ENCODE measurements around the gene KISS1R.

KISS1R gene

DNA sequence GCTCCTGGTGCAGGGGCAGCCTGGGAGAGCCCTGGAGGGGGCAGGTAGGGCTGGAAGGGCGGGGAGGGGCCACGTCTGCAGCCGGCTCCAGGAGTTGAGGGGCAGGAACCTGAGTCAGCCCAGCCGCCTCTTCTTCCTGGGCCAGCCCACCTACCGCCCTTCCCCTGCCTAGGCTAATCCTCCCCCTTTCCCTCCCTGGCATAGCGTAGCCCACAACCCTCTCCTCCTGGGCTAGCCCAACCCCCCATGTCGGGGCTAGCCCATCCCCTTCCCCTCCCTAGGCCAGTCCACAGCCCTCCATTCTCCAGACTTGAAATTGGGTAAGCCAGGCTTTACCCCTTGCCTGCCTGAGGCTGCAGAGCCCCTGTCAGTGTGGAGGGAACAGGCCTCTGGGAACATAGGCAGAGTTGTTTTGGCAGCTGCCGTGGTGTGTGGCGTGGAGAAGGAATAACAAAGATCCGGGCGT, 46.4 kb downstream of the KISS1R start:
- Histone ChIP-seq H4K5ac (ENCODE audit: low read length) (no peak overlapping the region), H2BK5ac (ENCODE audit: low read length) (no peak overlapping the region), H3K79me2 (ENCODE audit: control insufficient read depth, insufficient read depth, low read length) (peaks cover 4% of the 10 kb centered on the region), H2BK15ac (replicated peaks; ENCODE audit: low read depth) (no peak overlapping the region), H3K27me3 (ENCODE audit: insufficient read depth, low read length, poor library complexity) (no peaks in the 10 kb centered on the region), H3K79me1 (ENCODE audit: low read length) (peaks cover 8% of the 10 kb centered on the region), H2BK120ac (ENCODE audit: low read depth, low read length) (no peak overlapping the region), H4K8ac (ENCODE audit: low read depth, low read length) (no peak overlapping the region), H2AK5ac (ENCODE audit: low read length) (no peak overlapping the region), H3K4me2 (ENCODE audit: low read length) (no peak overlapping the region), H3K4ac (ENCODE audit: low read depth, low read length) (no peak overlapping the region), H3K9ac (ENCODE audit: low read length) (no peak overlapping the region), H3K56ac (ENCODE audit: low read length) (no peak overlapping the region), H3K4me1 (ENCODE audit: control insufficient read depth, low read depth, low read length) (no peaks in the 10 kb centered on the region), H3K18ac (ENCODE audit: low read length) (no peak overlapping the region), H3K36me3 (ENCODE audit: control insufficient read depth, insufficient read depth, low read length) (peaks cover 17% of the 10 kb centered on the region), H3K23ac (ENCODE audit: low read length) (no peak overlapping the region), H3K27ac (ENCODE audit: low read depth, low read length) (no peak overlapping the region), H3K4me3 (ENCODE audit: low read length) (no peak overlapping the region)
- WGBS (ENCODE audit: extremely low coverage, insufficient coverage, low lambda C conversion rate) = no CpG with 5 or more reads among the region's 11 CpGs
- peak; percentile 66 for DNase-seq

DNA sequence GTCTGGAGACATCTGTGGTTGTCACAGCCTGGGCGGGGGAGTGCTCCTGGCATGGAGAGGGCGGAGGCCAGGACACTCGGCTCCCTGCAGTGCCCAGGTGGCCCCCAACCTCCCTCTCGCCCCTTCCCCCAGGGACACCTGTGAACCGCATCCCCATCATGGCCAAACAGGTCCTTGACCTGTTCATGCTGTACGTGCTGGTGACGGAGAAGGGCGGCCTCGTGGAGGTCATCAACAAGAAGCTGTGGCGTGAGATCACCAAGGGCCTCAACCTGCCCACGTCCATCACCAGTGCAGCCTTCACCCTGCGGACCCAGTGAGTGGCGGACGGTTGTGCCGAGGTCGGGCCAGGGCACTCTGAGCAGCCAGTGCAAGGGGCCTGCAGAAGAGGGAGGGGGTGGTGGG, 47.0 kb downstream of the KISS1R start:
- H3K56ac ChIP-seq (ENCODE audit: low read length) = no peak overlapping the region
- H4K8ac ChIP-seq (ENCODE audit: low read depth, low read length) = no peak overlapping the region
- H3K4me1 ChIP-seq (ENCODE audit: control insufficient read depth, low read depth, low read length) = no peaks in the 10 kb centered on the region
- no peak for DNase-seq
- no peak overlapping the region for H3K23ac ChIP-seq (ENCODE audit: low read length)
- H3K9ac ChIP-seq (ENCODE audit: low read length) = no peak overlapping the region
- H3K27me3 ChIP-seq (ENCODE audit: insufficient read depth, low read length, poor library complexity) = no peaks in the 10 kb centered on the region
- no peak overlapping the region for H2BK5ac ChIP-seq (ENCODE audit: low read length)
- H3K4me2 ChIP-seq (ENCODE audit: low read length) = no peak overlapping the region
- no CpG with 5 or more reads among the region's 16 CpGs for whole genome bisulfite sequencing (ENCODE audit: extremely low coverage, insufficient coverage, low lambda C conversion rate)
- H2BK15ac ChIP-seq (replicated peaks; ENCODE audit: low read depth) = no peak overlapping the region
- peaks cover under 1% of the 10 kb centered on the region for H3K79me2 ChIP-seq (ENCODE audit: control insufficient read depth, insufficient read depth, low read length)
- peaks cover 17% of the 10 kb centered on the region for H3K36me3 ChIP-seq (ENCODE audit: control insufficient read depth, insufficient read depth, low read length)
- H3K79me1 ChIP-seq (ENCODE audit: low read length) = peaks cover 5% of the 10 kb centered on the region
- no peak overlapping the region for H3K4ac ChIP-seq (ENCODE audit: low read depth, low read length)
- H3K4me3 ChIP-seq (ENCODE audit: low read length) = no peak overlapping the region
- H3K27ac ChIP-seq (ENCODE audit: low read depth, low read length) = no peak overlapping the region
- H4K5ac ChIP-seq (ENCODE audit: low read length) = no peak overlapping the region
- no peak overlapping the region for H3K18ac ChIP-seq (ENCODE audit: low read length)
- H2AK5ac ChIP-seq (ENCODE audit: low read length) = no peak overlapping the region
- no peak overlapping the region for H2BK120ac ChIP-seq (ENCODE audit: low read depth, low read length)

DNA sequence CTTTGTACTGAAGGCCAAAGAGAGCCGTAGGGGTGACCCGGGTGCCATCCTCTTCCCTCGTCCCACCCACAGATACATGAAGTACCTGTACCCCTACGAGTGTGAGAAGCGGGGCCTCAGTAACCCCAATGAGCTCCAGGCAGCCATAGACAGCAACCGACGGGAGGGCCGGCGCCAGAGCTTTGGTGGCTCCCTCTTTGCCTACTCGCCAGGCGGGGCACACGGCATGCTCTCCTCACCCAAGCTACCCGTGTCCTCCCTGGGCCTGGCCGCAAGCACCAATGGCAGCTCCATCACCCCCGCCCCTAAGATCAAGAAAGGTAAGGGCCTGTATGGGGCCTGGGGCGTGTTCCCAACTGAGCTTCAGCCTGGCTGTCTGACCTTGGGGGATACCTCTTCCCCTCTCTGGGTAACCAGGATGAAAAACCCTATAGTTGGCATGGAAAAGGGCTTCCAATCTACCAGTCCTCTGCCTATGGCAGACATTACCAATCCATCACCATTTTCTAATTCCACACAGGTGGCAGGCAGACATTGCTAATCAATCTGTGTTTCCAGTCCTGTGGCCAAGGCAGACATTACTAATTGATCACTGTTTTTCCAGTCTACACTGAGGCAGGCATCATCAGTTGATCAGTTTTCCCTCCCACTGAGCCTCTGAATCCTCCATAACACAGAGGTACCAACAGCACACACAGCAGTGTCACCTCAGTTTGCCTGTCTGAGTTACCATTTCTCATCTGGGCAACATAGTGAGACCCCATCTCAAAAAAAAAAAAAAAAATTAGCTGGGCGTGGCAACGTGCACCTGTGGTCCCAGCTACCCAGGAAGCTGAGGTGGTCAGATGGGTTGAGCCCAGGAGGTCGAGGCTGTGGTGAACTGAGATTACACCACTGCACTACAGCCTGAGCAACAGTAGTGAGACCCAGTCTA, 47.9 kb downstream of the KISS1R start:
- Histone ChIP-seq H3K4me3 (ENCODE audit: low read length) (no peak overlapping the region), H3K56ac (ENCODE audit: low read length) (no peak overlapping the region), H3K4me2 (ENCODE audit: low read length) (no peak overlapping the region), H2AK5ac (ENCODE audit: low read length) (no peak overlapping the region), H3K9ac (ENCODE audit: low read length) (no peak overlapping the region), H3K4ac (ENCODE audit: low read depth, low read length) (no peak overlapping the region), H3K79me1 (ENCODE audit: low read length) (peaks cover 4% of the 10 kb centered on the region), H3K23ac (ENCODE audit: low read length) (no peak overlapping the region), H3K18ac (ENCODE audit: low read length) (no peak overlapping the region), H3K4me1 (ENCODE audit: control insufficient read depth, low read depth, low read length) (no peaks in the 10 kb centered on the region), H4K5ac (ENCODE audit: low read length) (no peak overlapping the region), H2BK120ac (ENCODE audit: low read depth, low read length) (no peak overlapping the region), H4K8ac (ENCODE audit: low read depth, low read length) (no peak overlapping the region), H3K27me3 (ENCODE audit: insufficient read depth, low read length, poor library complexity) (no peaks in the 10 kb centered on the region), H2BK5ac (ENCODE audit: low read length) (no peak overlapping the region), H3K79me2 (ENCODE audit: control insufficient read depth, insufficient read depth, low read length) (no peaks in the 10 kb centered on the region), H2BK15ac (replicated peaks; ENCODE audit: low read depth) (no peak overlapping the region), H3K36me3 (ENCODE audit: control insufficient read depth, insufficient read depth, low read length) (peaks cover 17% of the 10 kb centered on the region), H3K27ac (ENCODE audit: low read depth, low read length) (no peak overlapping the region)
- DNase-seq = peak; percentile 75
- WGBS (ENCODE audit: extremely low coverage, insufficient coverage, low lambda C conversion rate) = no CpG with 5 or more reads among the region's 19 CpGs

DNA sequence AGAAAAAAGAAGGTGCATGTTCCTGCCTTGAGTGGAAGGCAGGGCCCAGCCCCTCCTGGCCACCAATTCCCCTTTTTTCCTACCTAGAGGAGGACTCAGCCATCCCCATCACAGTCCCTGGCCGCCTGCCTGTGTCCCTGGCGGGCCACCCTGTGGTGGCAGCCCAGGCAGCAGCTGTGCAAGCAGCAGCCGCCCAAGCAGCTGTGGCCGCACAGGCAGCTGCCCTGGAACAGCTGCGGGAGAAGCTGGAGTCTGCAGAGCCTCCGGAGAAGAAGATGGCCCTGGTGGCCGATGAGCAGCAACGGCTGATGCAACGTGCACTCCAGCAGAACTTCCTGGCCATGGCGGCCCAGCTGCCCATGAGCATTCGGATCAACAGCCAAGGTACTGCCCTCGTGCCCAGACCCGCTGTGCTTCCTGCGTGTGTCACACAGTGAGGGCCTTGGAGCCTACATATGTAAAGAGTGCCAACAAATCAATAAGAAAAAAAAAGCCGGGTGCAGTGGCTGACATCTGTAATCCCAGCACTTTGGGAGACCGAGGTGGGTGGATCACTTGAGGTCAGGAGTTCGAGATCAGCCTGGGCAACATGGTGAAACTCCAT, 49.5 kb downstream of the KISS1R start:
- no peak overlapping the region for H3K4ac ChIP-seq (ENCODE audit: low read depth, low read length)
- DNase-seq = no peak
- peaks cover 1% of the 10 kb centered on the region for H3K79me1 ChIP-seq (ENCODE audit: low read length)
- no peak overlapping the region for H3K4me2 ChIP-seq (ENCODE audit: low read length)
- no peaks in the 10 kb centered on the region for H3K27me3 ChIP-seq (ENCODE audit: insufficient read depth, low read length, poor library complexity)
- H2BK5ac ChIP-seq (ENCODE audit: low read length) = no peak overlapping the region
- no peak overlapping the region for H3K23ac ChIP-seq (ENCODE audit: low read length)
- no peak overlapping the region for H3K56ac ChIP-seq (ENCODE audit: low read length)
- H4K5ac ChIP-seq (ENCODE audit: low read length) = no peak overlapping the region
- no peak overlapping the region for H3K18ac ChIP-seq (ENCODE audit: low read length)
- peaks cover 21% of the 10 kb centered on the region for H3K36me3 ChIP-seq (ENCODE audit: control insufficient read depth, insufficient read depth, low read length)
- no peak overlapping the region for H4K8ac ChIP-seq (ENCODE audit: low read depth, low read length)
- H3K4me1 ChIP-seq (ENCODE audit: control insufficient read depth, low read depth, low read length) = no peaks in the 10 kb centered on the region
- no peak overlapping the region for H3K9ac ChIP-seq (ENCODE audit: low read length)
- H3K79me2 ChIP-seq (ENCODE audit: control insufficient read depth, insufficient read depth, low read length) = no peaks in the 10 kb centered on the region
- no peak overlapping the region for H2BK120ac ChIP-seq (ENCODE audit: low read depth, low read length)
- no peak overlapping the region for H3K27ac ChIP-seq (ENCODE audit: low read depth, low read length)
- no peak overlapping the region for H2AK5ac ChIP-seq (ENCODE audit: low read length)
- H2BK15ac ChIP-seq (replicated peaks; ENCODE audit: low read depth) = no peak overlapping the region
- no CpG with 5 or more reads among the region's 17 CpGs for WGBS (ENCODE audit: extremely low coverage, insufficient coverage, low lambda C conversion rate)
- no peak overlapping the region for H3K4me3 ChIP-seq (ENCODE audit: low read length)

Small RNA genes lying within 50 kb of the gene (small RNA-seq; reads per million reads assigned to genes)
- gene RNU6-9 (ENCODE audit: insufficient read depth) = 0.90 reads per million

All from mesendoderm (in vitro differentiated cells).